Mesothelial cell of epicardium (in vitro differentiated cells): ENCODE data around the gene CNGB1. TPM values are rescaled to one million over a fixed set of nuclear protein-coding genes. Genes with fewer than 3 reads are reported as not detected.

Source experiments
- DNase-seq, 2 experiments: peaks; one replicate each; pipeline ENCODE4 v3.0.0; 2021; ENCODE audit warnings: low spot score in 2 of 2; ENCODE audit not compliant: unreplicated experiment in 2 of 2
- H3K27ac Mint-ChIP-seq: 2 replicates; pipeline ENCODE4 v1.8.0; 2021; ENCODE audit warnings: mixed read lengths
- H3K27me3 Mint-ChIP-seq: 2 replicates; pipeline ENCODE4 v1.8.0; 2021; ENCODE audit warnings: low read depth, mixed read lengths
- H3K36me3 Mint-ChIP-seq: 2 replicates; pipeline ENCODE4 v1.8.0; 2021; ENCODE audit warnings: mixed read lengths
- H3K4me1 Mint-ChIP-seq: 2 replicates; pipeline ENCODE4 v1.8.0; 2021; ENCODE audit warnings: mixed read lengths
- H3K4me3 Mint-ChIP-seq: 2 replicates; pipeline ENCODE4 v1.8.0; 2021; ENCODE audit warnings: mild to moderate bottlenecking, moderate library complexity, mixed read lengths
- H3K9me3 Mint-ChIP-seq: 2 replicates; pipeline ENCODE4 v1.8.0; 2021; ENCODE audit warnings: mixed read lengths
- total RNA-seq: library from RNA; stranded (reverse); gene quantifications from 3 replicates; pipeline ENCODE4 v1.2.1, GENCODE V29; 2021
- TF ChIP-seq, protein P1 (sequence below): fragments of 200-600 bp; sonication (generic); IDR thresholded peaks from one replicate; pipeline ENCODE4 v1.5.0; 2021; ENCODE audit warnings: antibody characterized with exemption; ENCODE audit not compliant: unreplicated experiment

The CNGB1 gene
- total RNA-seq, 1 donor from 2014 or later = 0.07 TPM

DNA sequence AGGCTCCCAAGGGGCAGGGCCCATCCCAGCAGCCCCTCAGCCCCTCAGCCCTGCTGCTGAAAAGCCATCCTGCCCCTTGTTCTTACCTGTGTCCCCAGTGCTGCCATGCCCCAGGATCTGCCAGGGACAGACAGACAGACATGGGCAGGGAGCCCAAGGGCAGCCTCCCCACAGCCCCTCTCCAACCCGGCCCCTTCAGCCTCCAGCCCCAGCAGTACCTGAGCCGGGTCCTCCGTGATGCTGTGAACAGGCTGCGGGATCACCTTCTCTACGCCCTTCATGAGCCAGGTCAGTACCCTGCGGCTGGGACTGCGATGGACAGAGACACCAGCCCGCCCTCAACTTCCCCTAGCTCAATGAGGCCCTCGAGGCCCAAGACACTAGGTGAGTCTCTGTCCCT lies 8.2 kb downstream of the CNGB1 start:
- no peaks in the 10 kb centered on the region for H3K27me3 Mint-ChIP-seq
- no peak overlapping the region for H3K27ac Mint-ChIP-seq
- TF ChIP-seq, protein P1, sequence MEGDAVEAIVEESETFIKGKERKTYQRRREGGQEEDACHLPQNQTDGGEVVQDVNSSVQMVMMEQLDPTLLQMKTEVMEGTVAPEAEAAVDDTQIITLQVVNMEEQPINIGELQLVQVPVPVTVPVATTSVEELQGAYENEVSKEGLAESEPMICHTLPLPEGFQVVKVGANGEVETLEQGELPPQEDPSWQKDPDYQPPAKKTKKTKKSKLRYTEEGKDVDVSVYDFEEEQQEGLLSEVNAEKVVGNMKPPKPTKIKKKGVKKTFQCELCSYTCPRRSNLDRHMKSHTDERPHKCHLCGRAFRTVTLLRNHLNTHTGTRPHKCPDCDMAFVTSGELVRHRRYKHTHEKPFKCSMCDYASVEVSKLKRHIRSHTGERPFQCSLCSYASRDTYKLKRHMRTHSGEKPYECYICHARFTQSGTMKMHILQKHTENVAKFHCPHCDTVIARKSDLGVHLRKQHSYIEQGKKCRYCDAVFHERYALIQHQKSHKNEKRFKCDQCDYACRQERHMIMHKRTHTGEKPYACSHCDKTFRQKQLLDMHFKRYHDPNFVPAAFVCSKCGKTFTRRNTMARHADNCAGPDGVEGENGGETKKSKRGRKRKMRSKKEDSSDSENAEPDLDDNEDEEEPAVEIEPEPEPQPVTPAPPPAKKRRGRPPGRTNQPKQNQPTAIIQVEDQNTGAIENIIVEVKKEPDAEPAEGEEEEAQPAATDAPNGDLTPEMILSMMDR = no peak
- H3K4me3 Mint-ChIP-seq = no peak overlapping the region
- DNase-seq = no peak
- no peaks in the 10 kb centered on the region for H3K36me3 Mint-ChIP-seq
- H3K9me3 Mint-ChIP-seq = no peaks in the 10 kb centered on the region
- H3K4me1 Mint-ChIP-seq = peaks cover 17% of the 10 kb centered on the region

DNA sequence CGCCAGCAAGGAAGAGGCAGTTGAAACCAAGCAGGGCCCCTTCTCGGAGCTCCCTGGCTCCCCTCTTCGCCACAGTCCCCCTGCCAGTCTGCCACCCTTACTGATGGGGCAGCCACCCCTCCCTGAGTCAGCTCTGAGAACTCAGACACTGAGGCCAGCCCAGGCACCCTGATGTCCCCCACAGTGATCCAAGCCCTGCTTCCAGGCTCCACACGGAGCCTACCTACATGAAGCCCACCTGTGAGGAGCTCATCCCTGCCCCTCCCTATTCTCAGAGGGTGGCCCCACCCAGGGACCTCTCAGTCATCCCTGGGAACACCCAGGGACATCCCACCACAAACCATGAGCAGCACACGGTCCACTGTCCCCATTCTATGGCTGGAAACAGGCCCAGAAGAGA lies 8.9 kb downstream of the CNGB1 start:
- Mint-ChIP-seq H3K27ac (no peak overlapping the region), H3K9me3 (no peaks in the 10 kb centered on the region), H3K4me1 (peaks cover 17% of the 10 kb centered on the region), H3K27me3 (no peaks in the 10 kb centered on the region), H3K4me3 (no peak overlapping the region), H3K36me3 (no peaks in the 10 kb centered on the region)
- TF ChIP-seq, protein P1 = no peak
- no peak for DNase-seq

DNA sequence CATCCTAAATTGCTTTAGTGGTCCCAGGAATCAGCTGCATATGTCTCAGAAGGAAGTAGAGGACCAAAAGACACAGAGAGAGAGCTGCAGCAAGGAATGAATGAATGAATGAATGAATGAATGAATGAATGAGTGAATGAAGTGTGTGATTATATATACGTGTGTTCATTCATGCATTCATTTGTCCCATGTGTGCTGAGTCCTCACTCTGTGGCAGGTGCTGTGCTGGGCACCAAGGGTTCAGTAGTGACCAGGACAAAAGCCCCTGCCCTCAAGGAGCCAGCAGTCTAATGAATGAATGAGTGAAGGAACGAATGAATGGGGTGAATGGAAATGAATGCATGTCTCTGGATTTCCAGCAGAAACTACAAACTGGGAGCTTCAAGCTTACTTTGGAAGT lies 9.4 kb downstream of the CNGB1 start:
- H3K36me3 Mint-ChIP-seq = no peaks in the 10 kb centered on the region
- TF ChIP-seq, protein P1 = no peak
- DNase-seq = no peak
- no peaks in the 10 kb centered on the region for H3K27me3 Mint-ChIP-seq
- no peaks in the 10 kb centered on the region for H3K9me3 Mint-ChIP-seq
- H3K27ac Mint-ChIP-seq = no peak overlapping the region
- no peak overlapping the region for H3K4me3 Mint-ChIP-seq
- peaks cover 17% of the 10 kb centered on the region for H3K4me1 Mint-ChIP-seq

DNA sequence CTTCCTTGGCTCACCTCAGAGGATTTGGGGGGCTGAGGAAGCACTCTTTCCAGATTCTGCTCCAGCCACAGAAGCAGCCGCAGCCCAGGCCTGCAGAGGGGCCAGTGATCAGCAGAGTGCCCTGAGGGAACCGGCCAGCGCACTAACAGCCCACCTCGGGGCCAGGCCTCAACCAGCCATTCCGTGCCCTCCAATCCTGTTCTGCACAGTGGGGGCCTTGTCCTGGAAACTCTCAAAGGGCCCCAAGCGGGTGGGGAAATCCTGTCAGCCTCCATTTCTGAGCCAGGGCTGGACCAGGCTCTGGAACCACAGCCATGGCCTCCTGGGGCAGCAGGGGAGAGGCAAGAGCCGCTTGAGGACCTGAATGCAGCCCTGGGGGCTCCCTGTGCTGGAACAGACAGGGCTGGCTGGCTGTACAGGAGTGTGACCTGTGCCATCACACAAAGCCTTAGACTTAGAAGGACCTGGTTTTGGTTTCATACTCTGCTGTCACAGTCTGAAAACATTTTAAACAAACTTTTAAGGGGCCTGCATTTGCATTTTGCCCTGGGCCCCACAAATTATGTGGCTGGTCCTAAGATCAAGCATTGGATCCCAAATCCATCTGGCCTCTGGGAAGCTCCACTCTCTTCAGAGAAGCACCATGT lies 10.0 kb downstream of the CNGB1 start:
- Mint-ChIP-seq H3K27me3 (no peaks in the 10 kb centered on the region), H3K36me3 (no peaks in the 10 kb centered on the region), H3K9me3 (no peaks in the 10 kb centered on the region), H3K4me1 (peaks cover 17% of the 10 kb centered on the region), H3K27ac (no peak overlapping the region), H3K4me3 (no peak overlapping the region)
- TF ChIP-seq, protein P1 = no peak
- DNase-seq = no peak

DNA sequence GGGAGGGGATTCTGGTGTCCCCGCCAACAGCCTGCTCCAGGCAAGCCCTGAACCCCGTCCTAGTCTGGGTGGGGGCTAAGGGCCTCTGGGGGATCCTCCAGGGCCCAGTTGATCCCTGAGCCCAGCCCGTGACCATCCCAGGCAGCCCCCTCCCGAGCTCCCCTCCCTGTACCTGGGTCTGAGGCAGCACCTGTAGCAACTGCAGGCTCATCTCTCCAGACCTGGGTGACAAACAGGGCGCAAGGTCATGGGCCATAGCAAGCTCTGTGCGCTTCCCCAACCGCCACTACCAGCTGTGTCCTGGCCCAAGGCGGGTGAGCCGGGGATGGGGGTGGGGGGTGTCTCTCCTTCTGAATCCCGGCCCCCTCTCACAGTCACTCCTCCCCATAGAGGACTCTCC lies 10.6 kb downstream of the CNGB1 start:
- TF ChIP-seq, protein P1 = no peak
- DNase-seq = no peak
- H3K27me3 Mint-ChIP-seq = no peaks in the 10 kb centered on the region
- H3K27ac Mint-ChIP-seq = no peak overlapping the region
- peaks cover 20% of the 10 kb centered on the region for H3K4me1 Mint-ChIP-seq
- H3K4me3 Mint-ChIP-seq = no peak overlapping the region
- H3K36me3 Mint-ChIP-seq = no peaks in the 10 kb centered on the region
- no peaks in the 10 kb centered on the region for H3K9me3 Mint-ChIP-seq

DNA sequence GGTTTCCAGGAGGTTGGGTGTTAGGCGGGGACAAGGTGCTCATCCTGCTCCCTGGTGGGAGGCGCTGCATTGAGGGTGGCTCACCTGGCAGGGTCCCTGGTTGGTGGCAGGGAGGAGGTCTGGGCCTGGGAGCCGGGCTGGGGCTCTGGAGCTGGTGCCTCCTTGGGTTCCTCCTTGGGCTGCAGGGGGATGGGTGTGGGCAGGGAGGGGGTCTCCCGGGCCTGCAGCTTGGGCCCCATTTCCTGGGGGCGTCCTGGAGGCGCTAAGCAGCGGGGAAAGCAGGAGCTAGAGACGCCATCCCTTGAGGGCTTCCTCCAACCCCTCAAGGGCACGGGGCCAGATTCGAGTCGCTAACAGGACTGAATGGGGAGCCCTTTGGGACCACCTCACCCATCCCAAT lies 11.1 kb downstream of the CNGB1 start:
- DNase-seq = no peak
- H3K27ac Mint-ChIP-seq = peak overlapping the region; percentile 28
- H3K4me1 Mint-ChIP-seq = peaks cover 20% of the 10 kb centered on the region
- H3K4me3 Mint-ChIP-seq = no peak overlapping the region
- H3K27me3 Mint-ChIP-seq = no peaks in the 10 kb centered on the region
- H3K9me3 Mint-ChIP-seq = no peaks in the 10 kb centered on the region
- H3K36me3 Mint-ChIP-seq = no peaks in the 10 kb centered on the region
- TF ChIP-seq, protein P1 = no peak
